ENCODE measurements around the gene ZNF485.

DNA sequence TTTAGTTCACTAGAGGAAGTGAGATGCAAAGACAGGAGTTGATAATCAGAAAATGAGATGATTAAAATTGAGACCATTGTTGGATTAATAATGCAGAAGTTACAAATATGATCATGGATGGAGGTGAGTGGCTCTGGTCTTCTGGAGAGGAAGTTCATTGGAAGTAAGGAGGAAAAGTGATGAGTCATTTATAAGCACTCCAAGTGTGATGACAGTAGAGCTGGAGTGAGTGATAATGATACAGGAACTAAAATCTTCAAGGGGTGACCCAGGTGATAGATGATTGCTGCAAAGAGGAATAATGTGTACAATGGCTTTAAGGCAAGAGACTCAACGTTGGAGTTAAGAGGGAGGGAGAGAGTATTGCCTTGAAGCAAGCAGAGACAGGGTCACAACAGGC lies 21.7 kb downstream of the ZNF485 start:
- TF ChIP-seq, protein P1, sequence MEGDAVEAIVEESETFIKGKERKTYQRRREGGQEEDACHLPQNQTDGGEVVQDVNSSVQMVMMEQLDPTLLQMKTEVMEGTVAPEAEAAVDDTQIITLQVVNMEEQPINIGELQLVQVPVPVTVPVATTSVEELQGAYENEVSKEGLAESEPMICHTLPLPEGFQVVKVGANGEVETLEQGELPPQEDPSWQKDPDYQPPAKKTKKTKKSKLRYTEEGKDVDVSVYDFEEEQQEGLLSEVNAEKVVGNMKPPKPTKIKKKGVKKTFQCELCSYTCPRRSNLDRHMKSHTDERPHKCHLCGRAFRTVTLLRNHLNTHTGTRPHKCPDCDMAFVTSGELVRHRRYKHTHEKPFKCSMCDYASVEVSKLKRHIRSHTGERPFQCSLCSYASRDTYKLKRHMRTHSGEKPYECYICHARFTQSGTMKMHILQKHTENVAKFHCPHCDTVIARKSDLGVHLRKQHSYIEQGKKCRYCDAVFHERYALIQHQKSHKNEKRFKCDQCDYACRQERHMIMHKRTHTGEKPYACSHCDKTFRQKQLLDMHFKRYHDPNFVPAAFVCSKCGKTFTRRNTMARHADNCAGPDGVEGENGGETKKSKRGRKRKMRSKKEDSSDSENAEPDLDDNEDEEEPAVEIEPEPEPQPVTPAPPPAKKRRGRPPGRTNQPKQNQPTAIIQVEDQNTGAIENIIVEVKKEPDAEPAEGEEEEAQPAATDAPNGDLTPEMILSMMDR (IDR thresholded peaks at IDR 0.05) = no peak
- no peak for TF ChIP-seq POLR2A (IDR thresholded peaks at IDR 0.05)
